ENCODE measurements around the gene RBM10. TPM values are rescaled to one million over a fixed set of nuclear protein-coding genes. Genes with fewer than 3 reads are reported as not detected.
A peak's percentile ranks its signal among the peaks of the same experiment; 100 is the strongest.

The RBM10 gene
- total RNA-seq, 2 experiments from 2014 or later = 59.0 to 59.2 TPM

DNA sequence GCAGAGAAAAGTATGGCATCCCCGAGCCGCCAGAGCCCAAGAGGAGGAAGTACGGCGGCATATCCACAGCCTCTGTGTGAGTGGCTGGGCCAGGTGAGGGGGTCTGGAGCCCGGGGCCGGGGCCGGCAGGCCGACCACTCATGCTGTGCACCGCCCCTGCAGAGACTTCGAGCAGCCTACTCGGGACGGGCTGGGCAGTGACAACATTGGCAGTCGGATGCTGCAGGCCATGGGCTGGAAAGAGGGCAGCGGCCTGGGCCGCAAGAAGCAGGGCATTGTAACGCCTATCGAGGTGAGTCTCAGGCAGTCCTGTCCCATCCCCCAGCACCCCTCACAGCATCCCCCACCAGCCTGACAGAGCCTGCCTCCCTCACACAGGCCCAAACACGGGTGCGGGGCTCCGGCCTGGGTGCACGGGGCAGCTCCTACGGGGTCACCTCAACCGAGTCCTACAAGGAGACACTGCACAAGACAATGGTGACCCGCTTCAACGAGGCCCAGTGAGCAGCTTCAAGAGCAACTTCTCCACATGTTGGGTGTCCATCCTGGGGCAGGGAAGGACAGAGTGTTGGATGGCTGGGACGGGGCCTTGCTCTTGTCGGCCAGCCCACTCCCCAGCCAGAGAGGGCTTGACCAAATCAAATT lies 41.2 kb downstream of the RBM10 start:
- POLR2A ChIA-PET = no interaction called here
- H3K4me1 Mint-ChIP-seq = peaks cover 7% of the 10 kb centered on the region
- H3K4me3 Mint-ChIP-seq = no peak overlapping the region
- DNase-seq = no peak
- H3K36me3 Mint-ChIP-seq (ENCODE audit: low read depth) = peaks cover 21% of the 10 kb centered on the region
- H3K9me3 Mint-ChIP-seq = no peaks in the 10 kb centered on the region
- no peaks in the 10 kb centered on the region for H3K27me3 Mint-ChIP-seq
- CTCF ChIA-PET = interaction anchor here (1.6 kb wide), 1 partner anchor 11 kb away, joined by 3 read pairs; no protein-coding TSS in a partner anchor
- peak overlapping the region; percentile 41 for H3K27ac Mint-ChIP-seq

DNA sequence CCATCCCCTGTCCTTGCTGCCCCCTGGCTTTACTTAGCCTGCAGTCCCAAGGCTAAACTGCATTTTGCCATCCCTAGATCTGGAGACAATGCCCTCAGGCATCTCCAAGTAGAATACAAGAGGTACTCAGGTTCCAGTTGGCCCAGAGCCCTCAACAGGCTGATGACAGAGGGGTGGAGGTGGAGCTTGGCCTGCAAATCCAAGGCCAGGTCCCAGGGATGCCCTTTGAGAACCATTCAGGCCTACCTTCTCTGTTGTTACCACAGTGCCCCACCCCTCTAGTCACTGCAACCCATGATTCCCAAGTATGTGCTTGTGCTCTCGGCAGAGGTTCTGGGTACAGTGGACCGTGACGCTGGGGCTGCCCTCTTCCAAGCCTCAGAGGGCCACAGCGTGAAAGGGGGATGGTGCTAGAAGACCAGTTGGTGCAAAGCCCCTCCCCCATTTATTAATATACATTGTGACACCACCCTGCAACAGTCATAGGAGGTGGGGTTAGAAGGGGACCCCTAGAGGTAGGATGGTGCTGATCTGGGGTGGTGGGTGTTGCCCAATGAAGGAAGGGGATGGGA lies 42.2 kb downstream of the RBM10 start:
- Mint-ChIP-seq H3K4me1 (peaks cover 8% of the 10 kb centered on the region), H3K36me3 (ENCODE audit: low read depth) (peaks cover 19% of the 10 kb centered on the region), H3K27ac (peak overlapping the region; percentile 7), H3K27me3 (no peaks in the 10 kb centered on the region), H3K9me3 (no peaks in the 10 kb centered on the region), H3K4me3 (no peak overlapping the region)
- POLR2A ChIA-PET = no interaction called here
- DNase-seq = no peak
- CTCF ChIA-PET = no interaction called here

GRCh38 chrX:47189906-47190305 lies 44.9 kb downstream of the RBM10 start:
- POLR2A ChIA-PET = no interaction called here

DNA sequence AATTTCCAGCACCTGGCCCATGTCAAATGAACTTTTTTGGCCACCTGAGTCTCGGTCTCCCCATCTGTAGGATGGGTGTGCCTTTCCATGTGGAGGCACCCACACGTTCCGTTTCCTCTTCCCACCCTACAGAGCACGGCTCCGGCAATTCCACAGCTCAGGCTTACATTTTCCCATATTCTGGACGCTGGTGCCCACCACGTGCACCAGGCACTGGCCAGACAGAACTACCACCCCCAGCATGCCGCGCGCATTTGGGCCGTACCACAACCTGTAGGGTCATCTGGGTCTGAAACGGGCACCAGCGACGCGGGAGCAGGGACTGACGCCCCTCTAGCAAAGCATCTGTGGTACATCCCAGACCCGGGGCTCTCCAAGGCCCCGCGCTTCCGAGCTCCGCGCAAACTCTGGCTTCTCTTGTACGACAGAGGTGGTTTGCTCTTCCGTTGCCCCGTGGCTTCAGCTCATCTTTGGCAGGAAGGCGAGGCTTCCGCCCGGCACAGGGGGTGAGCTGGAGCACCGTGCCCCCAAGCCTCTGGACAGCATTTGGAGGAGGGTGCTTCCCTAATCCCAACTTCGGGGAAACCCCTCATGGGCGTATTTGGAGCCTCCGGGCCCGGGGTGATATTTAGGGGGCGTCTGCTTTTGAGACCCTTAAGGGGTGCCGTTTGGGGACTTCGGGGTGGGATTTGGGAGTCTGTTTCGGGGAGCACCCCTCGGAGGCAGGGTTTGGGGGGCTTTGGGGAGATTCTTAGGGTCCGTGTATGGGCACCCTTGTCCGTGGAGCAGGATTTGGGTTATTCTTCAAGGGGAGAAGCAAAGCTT lies 45.6 kb downstream of the RBM10 start:
- POLR2A ChIA-PET = interaction anchor here (1.0 kb wide), 1 partner anchor 46 kb away, joined by 6 read pairs; the partner anchor contains the start of genes NDUFB11 and RBM10
- peak overlapping the region; percentile 95 for H3K27ac Mint-ChIP-seq
- H3K27me3 Mint-ChIP-seq = no peaks in the 10 kb centered on the region
- DNase-seq = peak; percentile 85
- peak overlapping the region; percentile 87 for H3K4me3 Mint-ChIP-seq
- CTCF ChIA-PET = interaction anchor here (0.9 to 2.0 kb wide), 6 partner anchors 14 to 333 kb away, joined by 3 to 9 read pairs (median 6); partner anchors contain the start of genes NDUFB11 and RBM10
- peaks cover 15% of the 10 kb centered on the region for H3K36me3 Mint-ChIP-seq (ENCODE audit: low read depth)
- H3K4me1 Mint-ChIP-seq = peaks cover 32% of the 10 kb centered on the region
- H3K9me3 Mint-ChIP-seq = no peaks in the 10 kb centered on the region

More at GRCh38 chrX:47189906-47190305, 44.9 kb downstream of the RBM10 start:
- peaks cover 12% of the 10 kb centered on the region for H3K36me3 Mint-ChIP-seq (ENCODE audit: low read depth)
- H3K4me3 Mint-ChIP-seq = no peak overlapping the region
- CTCF ChIA-PET = interaction anchor here (0.9 to 2.0 kb wide), 4 partner anchors 13 to 195 kb away, joined by 3 to 9 read pairs (median 6); partner anchors contain the start of genes NDUFB11 and RBM10
- DNase-seq = no peak
- peaks cover 27% of the 10 kb centered on the region for H3K4me1 Mint-ChIP-seq
- no peak overlapping the region for H3K27ac Mint-ChIP-seq
- H3K9me3 Mint-ChIP-seq = no peaks in the 10 kb centered on the region
- H3K27me3 Mint-ChIP-seq = no peaks in the 10 kb centered on the region

DNA sequence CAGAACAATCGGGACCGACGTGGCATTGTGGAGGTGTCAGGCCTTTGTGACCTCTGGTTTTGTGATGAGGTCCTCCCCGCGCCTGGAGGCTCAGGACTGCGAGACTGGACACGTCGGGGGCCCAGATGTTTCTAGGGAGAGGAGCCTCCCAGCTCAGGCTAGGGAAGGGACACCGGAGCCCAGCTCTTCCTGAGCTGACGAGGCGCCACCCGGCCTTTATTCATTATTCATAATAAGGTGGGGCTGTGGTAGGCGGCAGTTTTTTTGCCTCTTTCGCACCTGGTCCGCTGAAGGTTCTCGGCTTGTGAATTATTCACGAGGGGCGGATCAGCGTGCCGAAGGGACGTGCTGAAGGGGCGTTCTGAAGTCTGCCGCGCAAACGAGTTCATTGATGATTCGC lies 46.3 kb downstream of the RBM10 start:
- ChIA-PET CTCF (interaction anchor here (1.2 to 2.0 kb wide), 4 partner anchors 26 to 332 kb away, joined by 4 to 9 read pairs (median 6); partner anchors contain the start of genes NDUFB11 and RBM10), POLR2A (no interaction called here)
- Mint-ChIP-seq H3K27me3 (no peaks in the 10 kb centered on the region), H3K9me3 (no peaks in the 10 kb centered on the region), H3K27ac (peak overlapping the region; percentile 95), H3K4me3 (peak overlapping the region; percentile 87), H3K36me3 (ENCODE audit: low read depth) (peaks cover 19% of the 10 kb centered on the region), H3K4me1 (peaks cover 39% of the 10 kb centered on the region)
- DNase-seq = peak; percentile 59

DNA sequence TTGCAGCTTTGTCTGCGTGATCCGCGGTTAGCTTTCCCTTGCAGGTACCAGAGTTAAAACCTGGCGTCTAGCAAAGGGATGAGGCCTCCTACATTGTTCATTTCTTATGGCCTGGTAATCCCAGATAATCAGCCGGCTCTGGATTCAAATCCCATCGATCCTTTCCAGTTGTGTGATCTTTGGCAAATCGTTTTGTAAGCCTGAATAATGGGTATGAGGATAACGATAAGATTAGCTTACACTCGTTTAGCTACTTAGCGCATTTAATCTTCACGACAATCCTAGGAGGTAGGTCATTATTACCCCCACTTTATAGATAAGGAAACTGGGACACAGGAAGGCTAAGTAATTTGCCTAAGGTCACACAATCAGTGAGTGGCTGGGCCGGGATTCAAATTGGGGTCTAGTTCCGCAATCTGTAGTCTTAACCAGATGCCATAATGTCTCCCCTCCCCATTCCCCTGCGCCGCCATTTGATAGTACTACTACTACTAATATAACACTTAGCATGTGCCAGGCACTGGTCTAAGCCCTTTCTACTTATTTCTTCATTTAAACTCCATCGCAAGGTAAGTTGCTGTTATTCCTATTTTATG lies 46.9 kb downstream of the RBM10 start:
- Mint-ChIP-seq H3K4me1 (peaks cover 44% of the 10 kb centered on the region), H3K36me3 (ENCODE audit: low read depth) (peaks cover 20% of the 10 kb centered on the region), H3K27ac (peak overlapping the region; percentile 95), H3K9me3 (no peaks in the 10 kb centered on the region), H3K27me3 (no peaks in the 10 kb centered on the region), H3K4me3 (peak overlapping the region; percentile 87)
- ChIA-PET CTCF (interaction anchor here (1.5 kb wide), 1 partner anchor 26 kb away, joined by 4 read pairs; no protein-coding TSS in a partner anchor), POLR2A (no interaction called here)
- DNase-seq = no peak

- Mint-ChIP-seq H3K4me1 (peaks cover 56% of the 10 kb centered on the region), H3K4me3 (peak within 1 kb of the TSS; percentile 96)
- POLR2A ChIA-PET = interaction anchor here (0.6 kb wide), 1 partner anchor 64 kb away, joined by 3 read pairs; no protein-coding TSS in a partner anchor
These were observed 48.6 kb downstream of the RBM10 start, which contains the start of gene UBA1 for GRCh38 chrX:47193475-47194193. Gene UBA1 (plus strand): TSS chrX:47193829. CDS start chrX:47198803, 4,974 bp downstream.

GRCh38 chrX:47194194-47194787 lies 49.3 kb downstream of the RBM10 start:
- Mint-ChIP-seq H3K36me3 (ENCODE audit: low read depth) (peaks cover 27% of the 10 kb centered on the region), H3K9me3 (no peaks in the 10 kb centered on the region), H3K4me1 (peaks cover 57% of the 10 kb centered on the region), H3K27ac (peak overlapping the region; percentile 98), H3K4me3 (peak overlapping the region; percentile 96), H3K27me3 (no peaks in the 10 kb centered on the region)
- ChIA-PET POLR2A (interaction anchor here (0.6 kb wide), 1 partner anchor 65 kb away, joined by 3 read pairs; no protein-coding TSS in a partner anchor), CTCF (interaction anchor here (0.9 to 1.4 kb wide), 2 partner anchors 10 to 22 kb away, joined by 3 to 4 read pairs; no protein-coding TSS in a partner anchor)
- DNase-seq = no peak

More at GRCh38 chrX:47193475-47194193, 48.6 kb downstream of the RBM10 start, which contains the start of gene UBA1:
- H3K27ac Mint-ChIP-seq = peak within 1 kb of the TSS; percentile 98
- CTCF ChIA-PET = interaction anchor here (0.9 to 1.4 kb wide), 2 partner anchors 11 to 21 kb away, joined by 3 to 4 read pairs; no protein-coding TSS in a partner anchor
- DNase-seq = peak; percentile 94
- no peaks in the 10 kb centered on the region for H3K27me3 Mint-ChIP-seq
- peaks cover 21% of the 10 kb centered on the region for H3K36me3 Mint-ChIP-seq (ENCODE audit: low read depth)
- H3K9me3 Mint-ChIP-seq = no peaks in the 10 kb centered on the region

DNA sequence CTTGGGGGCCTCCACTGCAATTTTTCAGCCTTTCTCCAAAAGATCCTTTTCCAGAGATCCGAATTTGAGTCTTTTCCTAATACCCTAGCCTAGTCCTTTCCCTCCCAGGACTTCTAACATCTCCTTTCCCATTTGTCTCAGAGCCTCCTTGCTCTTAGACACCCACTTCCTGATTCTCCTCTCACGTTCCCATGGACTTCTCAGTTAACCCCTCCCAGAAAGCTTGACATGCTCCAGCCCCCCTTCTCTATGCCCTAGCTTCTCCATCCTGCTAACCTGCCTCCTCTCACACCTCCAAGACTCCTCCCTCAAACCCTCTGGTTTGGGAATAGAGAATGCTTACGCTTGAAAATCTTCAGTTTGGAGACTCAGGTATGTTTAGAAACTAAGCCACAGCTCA lies 51.1 kb downstream of the RBM10 start:
- Mint-ChIP-seq H3K4me3 (peak overlapping the region; percentile 96), H3K27me3 (no peaks in the 10 kb centered on the region), H3K4me1 (peaks cover 52% of the 10 kb centered on the region), H3K36me3 (ENCODE audit: low read depth) (peaks cover 37% of the 10 kb centered on the region), H3K27ac (peak overlapping the region; percentile 75), H3K9me3 (no peaks in the 10 kb centered on the region)
- DNase-seq = no peak
- CTCF ChIA-PET = interaction anchor here (1.3 kb wide), 1 partner anchor 327 kb away, joined by 4 read pairs; no protein-coding TSS in a partner anchor
- POLR2A ChIA-PET = no interaction called here

- Mint-ChIP-seq H3K4me1 (peaks cover 49% of the 10 kb centered on the region), H3K36me3 (ENCODE audit: low read depth) (peaks cover 49% of the 10 kb centered on the region), H3K4me3 (no peak overlapping the region), H3K27me3 (no peaks in the 10 kb centered on the region), H3K27ac (no peak overlapping the region), H3K9me3 (no peaks in the 10 kb centered on the region)
- ChIA-PET CTCF (interaction anchor here (0.6 kb wide), 1 partner anchor 382 kb away, joined by 3 read pairs; no protein-coding TSS in a partner anchor), POLR2A (no interaction called here)
- no peak for DNase-seq
These were observed 52.5 kb downstream of the RBM10 start for GRCh38 chrX:47197526-47197925.

- Mint-ChIP-seq H3K4me1 (peaks cover 43% of the 10 kb centered on the region), H3K27me3 (no peaks in the 10 kb centered on the region), H3K27ac (no peak overlapping the region), H3K4me3 (no peak overlapping the region), H3K9me3 (no peaks in the 10 kb centered on the region), H3K36me3 (ENCODE audit: low read depth) (peaks cover 49% of the 10 kb centered on the region)
- CTCF ChIA-PET = no interaction called here
- POLR2A ChIA-PET = no interaction called here
- DNase-seq = no peak
These were observed 53.1 kb downstream of the RBM10 start for GRCh38 chrX:47198026-47198686.
